GM08714 (cell line): ENCODE results near the gene TOGARAM2.

Experiments
- H3K4me3 ChIP-seq: fragments of 200-500 bp; sonication (Bioruptor generic); 2 replicates; pipeline ENCODE4 v1.5.1; 2014; ENCODE audit warnings: mild to moderate bottlenecking, low read length, inconsistent platforms
- ZNF274 ChIP-seq: IDR thresholded peaks from 2 replicates; pipeline ENCODE4 v1.6.1; 2012; ENCODE audit warnings: mild to moderate bottlenecking, low read depth, low read length

TOGARAM2 gene

DNA sequence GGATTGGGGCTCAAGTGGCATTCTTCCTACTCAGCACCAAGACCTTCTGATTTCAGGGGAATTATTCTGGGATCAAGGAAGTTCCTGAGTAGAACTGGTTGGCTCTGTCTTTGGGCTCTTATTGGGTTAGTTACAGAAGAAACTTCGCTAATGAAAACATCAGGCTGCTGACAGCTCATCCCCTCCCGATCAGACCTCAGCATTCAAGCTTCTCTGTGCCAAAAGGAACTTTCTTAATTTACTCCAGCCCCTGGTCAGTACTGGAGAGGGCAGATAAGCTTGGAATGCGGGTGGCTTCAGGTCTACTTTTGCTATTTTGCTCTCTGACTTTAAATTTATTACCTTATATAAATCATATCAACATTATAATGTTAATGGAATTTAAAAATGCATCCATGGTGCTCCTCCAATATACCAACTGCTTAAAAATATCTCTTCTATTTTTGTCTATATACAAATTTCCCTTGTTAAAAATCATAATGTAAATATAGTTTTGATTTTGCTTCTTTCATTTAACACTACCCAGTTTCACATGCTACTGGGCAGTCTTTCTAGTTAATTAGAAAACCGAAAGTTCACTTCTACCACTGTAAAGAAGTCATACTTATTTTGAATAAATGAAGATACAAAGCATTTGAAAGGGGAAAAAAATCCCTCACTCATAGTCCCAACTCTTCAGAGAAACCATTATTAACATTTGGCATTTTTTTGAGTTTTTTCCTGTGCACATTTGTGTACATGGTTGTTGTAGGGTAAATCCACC is 58.8 kb downstream of the TOGARAM2 start:
- no peak for TF ChIP-seq ZNF274

DNA sequence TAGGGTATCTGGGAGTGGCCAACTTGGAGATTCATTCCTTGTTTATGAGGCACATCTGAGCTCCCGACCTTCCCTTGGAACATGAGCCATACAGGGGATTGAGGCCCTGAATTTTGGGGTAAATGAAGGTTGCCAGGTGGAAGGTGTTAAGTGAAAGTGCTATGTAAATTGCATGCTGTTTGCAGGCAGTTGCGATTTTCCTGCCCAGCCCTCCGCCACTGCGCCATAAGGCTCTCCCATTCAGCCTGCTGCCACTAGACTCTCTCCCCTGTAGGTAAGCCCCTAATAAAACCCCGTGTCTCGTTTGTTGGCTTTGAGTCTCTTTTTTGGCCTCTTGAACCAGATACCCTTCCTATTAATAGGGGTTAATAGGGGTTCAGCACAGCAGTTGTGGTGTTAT is 59.5 kb downstream of the TOGARAM2 start:
- no peak for TF ChIP-seq ZNF274
- no peak overlapping the region for H3K4me3 ChIP-seq

More for the DNA sequence above, 58.8 kb downstream of the TOGARAM2 start:
- H3K4me3 ChIP-seq: no peak overlapping the region

DNA sequence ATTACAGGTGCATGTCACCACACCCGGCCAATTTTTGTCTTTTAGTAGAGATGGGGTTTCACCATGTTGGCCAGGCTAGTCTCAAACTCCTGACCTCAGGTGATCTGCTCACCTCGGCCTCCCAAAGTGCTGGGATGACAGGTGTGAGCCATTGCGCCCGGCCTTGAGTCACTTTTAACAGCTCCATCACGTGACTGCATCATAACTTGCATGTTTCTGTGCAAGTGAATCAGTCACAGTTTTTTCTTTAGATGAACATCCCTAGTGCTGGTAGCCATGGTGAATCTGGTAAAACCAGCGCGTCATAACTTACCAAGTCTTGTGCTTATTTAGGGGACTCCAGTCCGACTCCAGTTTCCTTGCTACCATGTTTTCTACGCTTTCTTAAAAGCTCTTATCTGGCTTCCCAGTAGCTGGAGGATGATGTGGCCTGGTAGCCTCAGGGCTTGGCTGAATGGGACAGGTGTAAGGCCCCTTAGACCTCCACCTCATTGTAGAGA is 60.1 kb downstream of the TOGARAM2 start:
- no peak for TF ChIP-seq ZNF274
- no peak overlapping the region for H3K4me3 ChIP-seq

DNA sequence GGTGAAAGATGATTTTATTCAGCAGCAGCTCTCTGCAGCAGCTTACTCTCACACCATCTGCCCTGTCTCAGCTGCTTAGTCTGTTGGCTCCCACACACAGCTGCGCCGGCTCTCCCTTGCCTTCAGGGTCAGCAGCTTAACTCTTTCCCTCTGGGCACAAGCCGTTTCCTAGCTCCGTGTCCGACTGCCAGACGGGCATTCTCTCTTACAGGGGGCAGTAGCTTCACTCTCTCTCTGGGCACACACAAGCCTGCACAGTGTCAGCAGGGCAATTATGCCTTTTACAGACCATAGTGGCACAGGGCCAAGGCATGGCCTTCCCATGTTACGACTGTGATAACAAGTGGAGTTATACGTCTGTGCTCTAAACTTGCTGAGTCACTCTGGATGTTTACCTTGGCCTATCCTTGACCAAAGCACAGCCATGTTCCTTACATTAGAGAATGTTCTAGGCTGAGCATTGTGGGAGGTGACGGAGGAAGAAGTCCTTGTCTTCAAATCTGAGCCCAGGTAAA is 61.5 kb downstream of the TOGARAM2 start:
- H3K4me3 ChIP-seq: no peak overlapping the region
- no peak for TF ChIP-seq ZNF274

DNA sequence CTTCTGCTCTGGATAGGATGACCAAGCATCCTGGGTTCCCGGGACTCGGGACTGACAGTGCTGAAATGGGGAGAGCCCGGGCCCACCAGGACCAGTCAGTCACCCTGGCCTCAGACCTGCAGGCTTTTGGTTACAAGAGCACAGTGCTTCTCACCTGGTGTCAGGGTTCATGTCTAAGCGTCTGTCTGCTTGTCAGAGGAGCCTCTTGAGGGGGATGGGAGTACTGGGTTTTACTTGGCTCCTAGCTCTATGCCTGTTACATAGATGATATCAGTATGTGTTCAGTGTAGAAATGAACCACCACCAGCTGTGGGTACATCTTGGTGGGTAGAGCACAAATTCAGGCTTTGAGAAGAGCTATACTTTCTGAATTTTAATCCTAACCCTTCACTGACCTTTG is 63.4 kb downstream of the TOGARAM2 start:
- TF ChIP-seq ZNF274: no peak
- no peak overlapping the region for H3K4me3 ChIP-seq

DNA sequence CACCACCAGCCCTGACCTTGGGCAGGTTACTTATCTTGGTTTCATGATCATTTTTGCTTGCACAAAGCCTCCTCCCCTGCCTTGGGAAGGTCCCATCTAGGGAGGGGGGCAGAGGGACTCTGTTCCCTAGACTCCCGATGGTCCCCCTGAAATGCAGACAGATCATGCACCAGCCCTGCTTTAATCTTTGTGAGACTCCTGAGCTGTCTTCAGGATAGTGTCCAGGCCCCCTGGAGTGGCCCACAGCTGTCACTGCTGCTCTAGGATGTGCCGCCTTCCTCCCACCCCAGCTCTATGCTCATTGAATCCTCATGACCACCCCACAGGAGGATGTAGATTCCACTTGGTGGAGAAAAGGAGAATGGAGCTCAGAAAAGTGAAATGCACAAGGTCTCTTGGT is 65.2 kb downstream of the TOGARAM2 start:
- H3K4me3 ChIP-seq: no peak overlapping the region
- no peak for TF ChIP-seq ZNF274

DNA sequence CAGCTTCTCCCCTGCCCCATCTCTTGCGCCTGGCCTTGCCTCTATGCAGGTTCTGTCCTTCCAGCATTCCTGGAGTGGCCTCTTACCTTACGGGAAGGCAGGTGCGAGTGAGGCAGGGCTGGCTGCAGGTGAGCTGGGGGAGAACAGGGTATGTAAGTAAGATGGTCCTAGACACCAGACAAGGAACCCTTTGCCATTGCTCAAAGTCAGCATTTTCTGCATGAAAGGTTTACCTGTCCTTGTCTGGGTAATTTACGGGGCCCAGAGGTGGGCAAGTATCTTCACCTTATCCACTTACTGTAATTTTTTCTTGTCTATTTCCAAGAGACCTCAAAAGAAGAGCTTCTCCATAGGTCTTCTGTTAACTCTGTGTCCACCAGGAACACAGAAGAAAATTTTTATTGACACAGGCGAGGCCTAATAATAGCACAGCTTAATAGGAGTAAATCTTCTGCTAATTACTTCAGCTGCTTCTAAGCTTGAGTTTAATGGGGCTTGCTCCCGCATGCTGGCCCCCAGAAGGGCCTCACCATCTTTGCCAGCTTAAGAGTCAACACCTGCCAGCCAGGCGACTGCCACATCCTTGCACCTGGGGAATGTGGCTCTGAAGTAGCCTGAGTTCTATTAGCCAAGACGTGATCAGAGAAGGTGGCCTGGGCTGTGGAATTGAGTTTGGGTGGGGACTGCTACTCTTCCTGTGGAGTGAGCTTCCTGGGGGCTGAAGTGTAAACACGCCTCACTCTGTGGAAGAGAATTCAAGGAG is 66.2 kb downstream of the TOGARAM2 start:
- H3K4me3 ChIP-seq: no peak overlapping the region
- TF ChIP-seq ZNF274: no peak

DNA sequence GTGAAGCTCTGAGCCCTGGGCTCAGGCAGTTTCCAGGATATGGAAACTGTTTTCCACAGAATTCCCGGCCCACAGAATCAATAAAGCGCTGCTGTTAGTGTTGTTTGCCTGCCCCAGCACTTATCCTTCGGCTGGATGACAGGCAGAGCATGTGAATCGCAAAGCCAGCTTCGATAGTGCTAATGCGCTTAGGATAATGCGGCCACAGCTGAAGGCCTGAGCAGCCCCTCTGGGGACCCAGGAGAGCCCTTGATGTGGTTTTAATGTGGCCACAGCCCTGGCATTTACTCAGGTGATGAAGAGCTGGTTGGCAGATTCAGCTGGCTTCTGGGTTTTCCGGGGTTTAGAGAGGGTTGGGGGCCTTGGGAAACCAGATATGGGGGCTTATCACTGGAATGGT is 69.5 kb downstream of the TOGARAM2 start:
- H3K4me3 ChIP-seq: no peak overlapping the region
- no peak for TF ChIP-seq ZNF274

DNA sequence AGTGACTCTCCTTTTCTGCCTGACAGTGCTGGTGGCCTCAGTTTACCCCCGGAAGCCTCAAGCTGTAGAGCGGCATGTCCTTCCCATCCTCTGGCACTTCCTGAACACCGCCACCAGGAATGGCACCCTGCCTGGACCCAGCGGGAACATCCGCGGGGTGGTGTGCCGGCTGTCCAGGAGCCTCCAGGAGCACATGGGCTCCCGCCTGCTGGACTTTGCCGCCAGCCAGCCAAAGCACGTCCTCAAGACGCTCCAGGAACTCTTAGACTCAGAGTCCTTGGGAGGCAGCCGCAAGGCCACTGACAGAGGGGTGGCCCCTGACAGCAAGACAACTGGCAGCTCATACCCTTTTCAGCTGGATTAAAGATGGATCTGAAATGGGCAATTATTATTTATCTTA is 70.6 kb downstream of the TOGARAM2 start:
- no peak overlapping the region for H3K4me3 ChIP-seq
- TF ChIP-seq ZNF274: no peak

DNA sequence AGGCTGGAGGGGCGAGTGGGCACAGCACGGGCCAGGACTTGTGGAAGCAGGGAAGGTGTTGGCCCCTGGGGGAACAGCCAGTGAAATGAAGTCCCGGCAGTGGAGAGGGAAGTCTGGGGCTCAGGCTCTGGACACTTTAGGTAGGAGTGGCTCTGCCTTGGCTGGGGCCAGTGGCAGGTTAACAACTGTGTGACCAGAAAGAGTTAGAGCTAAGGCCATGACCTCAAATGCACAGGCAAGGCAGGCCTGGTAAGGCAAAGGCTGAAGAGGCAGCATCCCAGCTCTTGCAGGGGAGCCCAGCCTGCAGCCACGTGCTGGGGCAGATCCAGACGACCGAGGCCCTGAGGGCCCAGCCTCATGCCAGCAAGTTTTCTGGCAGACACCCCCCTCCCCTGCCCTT is 71.7 kb downstream of the TOGARAM2 start:
- no peak overlapping the region for H3K4me3 ChIP-seq
- no peak for TF ChIP-seq ZNF274

DNA sequence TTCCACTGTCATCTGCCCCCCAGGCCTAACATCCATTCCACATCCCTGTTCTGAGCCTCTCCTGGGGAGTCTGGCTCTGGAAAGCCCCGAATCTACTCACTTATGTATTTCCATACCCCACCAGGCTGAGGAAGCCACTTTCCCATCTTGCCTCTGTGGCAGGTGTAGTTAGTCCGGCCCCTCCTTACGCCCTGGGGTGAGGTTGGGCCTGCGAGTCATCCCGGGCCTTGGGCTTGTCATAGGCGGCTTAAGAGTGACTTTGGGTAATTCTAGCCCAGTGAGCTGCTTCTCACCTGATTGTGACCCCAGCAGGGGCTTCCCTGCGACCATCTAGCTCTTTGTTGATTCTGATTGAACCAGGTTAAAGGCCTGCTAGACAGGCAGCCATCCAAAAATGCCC is 72.1 kb downstream of the TOGARAM2 start:
- TF ChIP-seq ZNF274: no peak
- H3K4me3 ChIP-seq: no peak overlapping the region

DNA sequence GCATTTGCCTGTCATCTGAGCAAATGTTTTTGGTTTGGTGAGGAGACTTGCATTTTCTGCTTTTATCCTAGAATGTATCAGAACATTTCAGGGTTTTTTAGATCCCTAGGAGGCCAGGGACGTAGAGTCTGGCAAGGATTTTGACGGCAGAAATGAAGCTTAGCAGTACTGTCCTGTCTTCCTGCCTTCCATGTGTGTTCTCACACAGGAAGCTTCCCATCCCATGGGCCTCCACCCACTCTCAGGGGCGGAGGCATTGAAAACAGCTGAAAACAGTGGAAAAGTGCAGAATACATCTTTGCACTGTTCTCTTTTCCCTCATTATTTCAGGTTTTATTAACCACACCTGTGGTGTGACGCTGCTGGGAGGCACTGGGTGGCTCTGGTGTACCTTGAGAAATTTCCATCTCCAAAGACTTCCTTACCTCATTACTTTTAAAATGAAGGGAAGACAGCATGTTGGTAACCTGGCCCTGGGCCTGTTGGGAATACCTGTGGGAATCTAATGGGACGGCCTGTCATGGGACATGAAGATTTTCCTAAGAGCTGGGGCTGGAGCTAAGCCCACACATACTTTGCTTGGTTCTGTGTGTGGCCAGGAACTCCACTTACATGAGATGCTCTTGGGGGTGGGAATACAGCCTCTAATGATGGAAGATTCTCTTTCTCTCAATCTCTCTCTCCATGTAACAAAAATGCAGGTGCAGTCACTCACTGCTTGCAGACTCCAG is 72.7 kb downstream of the TOGARAM2 start:
- no peak overlapping the region for H3K4me3 ChIP-seq
- TF ChIP-seq ZNF274: no peak

DNA sequence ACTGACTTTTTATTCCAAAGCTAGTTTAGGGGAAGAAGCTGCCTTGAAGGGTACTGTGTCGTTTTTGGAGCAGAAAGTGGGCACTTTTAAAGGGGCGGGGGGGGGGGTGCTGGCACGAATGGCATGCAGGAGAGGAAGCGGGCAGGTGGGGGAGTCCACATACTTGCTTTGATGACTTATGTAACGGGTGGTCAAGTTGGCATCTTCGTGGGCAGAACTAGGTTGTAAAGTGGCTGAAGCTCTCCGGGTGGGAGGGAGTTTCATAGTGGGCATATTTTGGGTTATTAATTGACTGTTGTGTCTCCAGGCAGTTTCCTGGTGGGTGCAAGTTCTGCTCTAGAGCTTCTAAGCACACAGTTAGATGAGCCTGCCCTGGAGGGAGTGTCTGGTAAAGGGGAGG is 73.3 kb downstream of the TOGARAM2 start:
- H3K4me3 ChIP-seq: no peak overlapping the region
- no peak for TF ChIP-seq ZNF274

DNA sequence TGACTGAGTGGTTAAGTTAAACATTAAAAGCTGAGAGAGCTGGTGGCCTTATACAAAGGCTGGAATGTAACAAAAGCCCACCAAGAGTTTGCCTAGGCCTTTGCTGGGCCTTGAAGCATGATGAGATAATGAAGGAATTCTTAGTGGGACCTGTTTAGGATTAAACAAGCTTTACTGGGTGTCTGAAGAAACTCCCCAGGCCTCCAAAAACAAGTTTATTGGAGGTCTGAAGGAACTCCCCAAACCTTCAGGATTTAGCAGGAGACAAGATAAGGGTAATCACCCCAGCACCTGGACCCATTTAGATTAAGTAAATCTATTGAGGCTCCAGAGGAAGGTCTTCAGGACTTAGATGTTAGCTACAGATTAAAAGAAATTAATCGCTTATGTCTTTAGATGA is 74.5 kb downstream of the TOGARAM2 start:
- TF ChIP-seq ZNF274: no peak
- H3K4me3 ChIP-seq: no peak overlapping the region
